Right atrium auricular region (tissue), 2 donors: ENCODE results near the gene MBD3. TPM values are rescaled to one million over a fixed set of nuclear protein-coding genes. Genes with fewer than 3 reads are reported as not detected.

Experiments
- DNase-seq: peaks from one replicate; pipeline ENCODE4 v3.0.0-alpha.2; 2019; ENCODE audit warnings: low spot score
- H3K27ac ChIP-seq, 2 donors: fragments of 200-600 bp; sonication (generic); 1 replicate in 1 of 2; 2 replicates in 1 of 2; pipeline ENCODE4 v1.5.1; 2016 to 2019
- H3K27me3 ChIP-seq, 2 donors: fragments of 200-600 bp; sonication (generic); one replicate each; pipeline versions ENCODE4 v1.5.1 to v1.6.0; 2017 to 2019
- H3K36me3 ChIP-seq: fragments of 200-600 bp; sonication (generic); one replicate; pipeline ENCODE4 v1.5.1; 2016
- H3K4me1 ChIP-seq, 2 donors: fragments of 200-600 bp; sonication (generic); one replicate each; pipeline versions ENCODE4 v1.5.1 to v1.6.0; 2017 to 2019
- H3K4me3 ChIP-seq, 2 donors: fragments of 200-600 bp; sonication (generic); 1 replicate in 1 of 2; 2 replicates in 1 of 2; pipeline ENCODE4 v1.5.1; 2017 to 2019; ENCODE audit warnings: mild to moderate bottlenecking in 1 of 2, moderate library complexity in 1 of 2
- H3K9me3 ChIP-seq, 2 donors: fragments of 200-600 bp; sonication (generic); one replicate each; pipeline ENCODE4 v1.5.1; 2019
- total RNA-seq, 2 donors: library from RNA; depleted of rRNA; stranded (reverse); fragments of >200 nt; gene quantifications; one replicate each; pipeline ENCODE4 v1.1.0, GENCODE V29; 2016
- TF ChIP-seq, protein P1 (sequence below), 2 donors: fragments of 200-600 bp; sonication (generic); IDR thresholded peaks; one replicate each; pipeline ENCODE4 v1.5.1; 2019; ENCODE audit warnings: antibody characterized with exemption in 2 of 2

Gene MBD3
- total RNA-seq, 2 donors from 2014 or later: 64.3 to 86.8 TPM

GRCh38 chr19:1621574-1621973, 28.9 kb upstream of the MBD3 start:
- no peak for DNase-seq
- TF ChIP-seq, protein P1, sequence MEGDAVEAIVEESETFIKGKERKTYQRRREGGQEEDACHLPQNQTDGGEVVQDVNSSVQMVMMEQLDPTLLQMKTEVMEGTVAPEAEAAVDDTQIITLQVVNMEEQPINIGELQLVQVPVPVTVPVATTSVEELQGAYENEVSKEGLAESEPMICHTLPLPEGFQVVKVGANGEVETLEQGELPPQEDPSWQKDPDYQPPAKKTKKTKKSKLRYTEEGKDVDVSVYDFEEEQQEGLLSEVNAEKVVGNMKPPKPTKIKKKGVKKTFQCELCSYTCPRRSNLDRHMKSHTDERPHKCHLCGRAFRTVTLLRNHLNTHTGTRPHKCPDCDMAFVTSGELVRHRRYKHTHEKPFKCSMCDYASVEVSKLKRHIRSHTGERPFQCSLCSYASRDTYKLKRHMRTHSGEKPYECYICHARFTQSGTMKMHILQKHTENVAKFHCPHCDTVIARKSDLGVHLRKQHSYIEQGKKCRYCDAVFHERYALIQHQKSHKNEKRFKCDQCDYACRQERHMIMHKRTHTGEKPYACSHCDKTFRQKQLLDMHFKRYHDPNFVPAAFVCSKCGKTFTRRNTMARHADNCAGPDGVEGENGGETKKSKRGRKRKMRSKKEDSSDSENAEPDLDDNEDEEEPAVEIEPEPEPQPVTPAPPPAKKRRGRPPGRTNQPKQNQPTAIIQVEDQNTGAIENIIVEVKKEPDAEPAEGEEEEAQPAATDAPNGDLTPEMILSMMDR (IDR thresholded peaks at IDR 0.05): no peak
- peaks cover 12% of the 10 kb centered on the region for H3K36me3 ChIP-seq
- H3K27ac ChIP-seq: no peak overlapping the region
- no peaks in the 10 kb centered on the region for H3K9me3 ChIP-seq
- no peaks in the 10 kb centered on the region for H3K27me3 ChIP-seq
- H3K4me1 ChIP-seq: no peaks in the 10 kb centered on the region
- H3K4me3 ChIP-seq: no peak overlapping the region

GRCh38 chr19:1621021-1621420, 28.4 kb upstream of the MBD3 start:
- Histone ChIP-seq H3K27me3 (no peaks in the 10 kb centered on the region), H3K4me1 (no peaks in the 10 kb centered on the region), H3K27ac (no peak overlapping the region), H3K4me3 (no peak overlapping the region), H3K36me3 (peaks cover 12% of the 10 kb centered on the region), H3K9me3 (no peaks in the 10 kb centered on the region)
- TF ChIP-seq, protein P1 (IDR thresholded peaks at IDR 0.05): no peak
- DNase-seq: no peak

GRCh38 chr19:1620502-1620901, 27.8 kb upstream of the MBD3 start:
- no peak overlapping the region for H3K27ac ChIP-seq
- H3K4me3 ChIP-seq: no peak overlapping the region
- H3K27me3 ChIP-seq: no peaks in the 10 kb centered on the region
- TF ChIP-seq, protein P1 (IDR thresholded peaks at IDR 0.05): no peak
- DNase-seq: no peak
- no peaks in the 10 kb centered on the region for H3K4me1 ChIP-seq
- no peaks in the 10 kb centered on the region for H3K9me3 ChIP-seq
- peaks cover 12% of the 10 kb centered on the region for H3K36me3 ChIP-seq

DNA sequence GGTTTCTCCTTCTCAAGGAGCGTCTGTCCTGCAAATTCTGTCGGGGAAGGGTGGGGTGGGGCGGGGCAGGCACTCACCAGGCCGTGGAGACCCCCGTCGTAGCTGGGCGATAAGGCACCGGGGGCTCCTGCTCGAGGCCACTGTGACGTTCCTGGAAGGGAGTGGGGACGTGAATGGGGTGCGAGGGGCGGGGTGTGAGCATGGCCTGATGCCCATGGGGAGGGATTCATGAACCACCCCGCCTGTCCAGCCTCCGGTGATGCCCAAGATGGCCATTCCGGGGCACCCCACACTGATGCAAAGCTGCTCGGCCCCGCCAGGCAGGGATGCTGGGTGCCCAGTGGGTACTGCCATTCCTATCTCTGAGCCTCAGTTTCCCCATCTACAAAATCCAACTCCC, 27.0 kb upstream of the MBD3 start:
- H3K27ac ChIP-seq: no peak overlapping the region
- no peaks in the 10 kb centered on the region for H3K4me1 ChIP-seq
- H3K36me3 ChIP-seq: peaks cover 20% of the 10 kb centered on the region
- H3K4me3 ChIP-seq: no peak overlapping the region
- H3K27me3 ChIP-seq: no peaks in the 10 kb centered on the region
- no peak for DNase-seq
- TF ChIP-seq, protein P1 (IDR thresholded peaks at IDR 0.05): no peak
- H3K9me3 ChIP-seq: no peaks in the 10 kb centered on the region

DNA sequence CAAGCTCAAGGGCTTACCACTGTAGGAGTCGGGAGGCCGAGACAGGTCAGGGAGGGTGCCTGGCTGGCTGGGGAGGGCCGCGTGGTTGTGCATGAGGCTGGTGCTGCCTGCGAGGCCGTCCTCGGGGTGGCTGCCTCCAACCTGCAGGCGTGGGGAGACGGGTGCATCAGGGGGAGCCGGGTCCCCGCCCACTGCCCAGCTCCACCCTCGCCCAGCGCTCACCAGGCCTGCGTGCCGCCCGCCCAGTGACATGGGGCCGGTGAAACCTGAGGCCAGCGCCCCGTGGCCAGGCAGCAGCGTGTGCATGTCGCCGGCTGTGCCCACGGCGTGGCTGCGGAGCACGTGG, 26.4 kb upstream of the MBD3 start:
- no peaks in the 10 kb centered on the region for H3K9me3 ChIP-seq
- H3K4me1 ChIP-seq: no peaks in the 10 kb centered on the region
- peaks cover 26% of the 10 kb centered on the region for H3K36me3 ChIP-seq
- no peak overlapping the region for H3K4me3 ChIP-seq
- TF ChIP-seq, protein P1 (IDR thresholded peaks at IDR 0.05): no peak
- no peaks in the 10 kb centered on the region for H3K27me3 ChIP-seq
- DNase-seq: no peak
- H3K27ac ChIP-seq: no peak overlapping the region
